ENCODE measurements around the gene LASP1. TPM values are rescaled to one million over a fixed set of nuclear protein-coding genes. Genes with fewer than 3 reads are reported as not detected.
"Not testable (repeated sequence)": the region's sequence is repeated elsewhere in the genome, so short reads cannot be mapped to it uniquely, and the experiment has no call there.

LASP1 gene
- total RNA-seq, 4 donors from 2014 or later, result 10.7 to 24.1 (median 20.5) TPM

DNA sequence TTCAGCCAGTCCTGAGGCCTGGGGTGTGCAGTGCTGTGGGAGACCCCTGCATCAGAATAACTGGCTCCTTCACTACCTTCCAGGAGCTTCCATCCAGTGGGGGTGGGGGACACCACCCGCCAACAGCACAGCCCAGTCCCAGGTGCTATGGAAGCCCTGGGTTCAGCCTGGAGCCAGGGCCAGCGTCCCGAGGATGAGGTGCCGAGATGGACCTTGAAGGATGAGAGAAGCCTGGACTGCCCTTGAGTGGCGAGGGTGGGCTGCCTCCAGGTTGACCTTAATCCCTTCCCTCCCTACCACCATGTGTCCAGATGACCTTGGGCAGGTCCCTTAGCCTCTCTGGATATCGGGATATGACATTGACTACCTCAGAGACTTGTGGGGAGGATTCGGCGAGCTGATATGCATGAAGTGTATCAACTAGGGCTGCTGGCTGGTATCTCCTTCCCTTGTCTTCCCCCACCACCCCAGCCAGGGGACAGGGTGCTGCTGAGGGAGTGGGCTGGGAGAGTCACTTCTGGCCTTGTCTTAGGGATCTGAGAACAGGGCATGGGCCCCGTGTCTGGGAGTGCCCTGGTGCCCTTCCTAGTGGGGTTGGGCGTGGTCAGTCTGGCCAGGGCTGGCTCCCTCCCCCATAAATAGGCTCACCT is 41.3 kb downstream of the LASP1 start:
- no peaks in the 10 kb centered on the region for H3K9me3 ChIP-seq
- H3K27me3 ChIP-seq, result no peaks in the 10 kb centered on the region
- peaks cover 0 to 15% of the 10 kb centered on the region in 2 donors for H3K36me3 ChIP-seq
- in situ Hi-C loops (cut with MboI; ENCODE audit: low sequenced_read_pairs in 4 of 4) (no loop called here), intact Hi-C loops (cut with DNase I; ENCODE audit: low total_unique reads) (no loop called here)
- no peak for TF ChIP-seq POLR2A (IDR thresholded peaks at IDR 0.05)
- TF ChIP-seq, protein P1, sequence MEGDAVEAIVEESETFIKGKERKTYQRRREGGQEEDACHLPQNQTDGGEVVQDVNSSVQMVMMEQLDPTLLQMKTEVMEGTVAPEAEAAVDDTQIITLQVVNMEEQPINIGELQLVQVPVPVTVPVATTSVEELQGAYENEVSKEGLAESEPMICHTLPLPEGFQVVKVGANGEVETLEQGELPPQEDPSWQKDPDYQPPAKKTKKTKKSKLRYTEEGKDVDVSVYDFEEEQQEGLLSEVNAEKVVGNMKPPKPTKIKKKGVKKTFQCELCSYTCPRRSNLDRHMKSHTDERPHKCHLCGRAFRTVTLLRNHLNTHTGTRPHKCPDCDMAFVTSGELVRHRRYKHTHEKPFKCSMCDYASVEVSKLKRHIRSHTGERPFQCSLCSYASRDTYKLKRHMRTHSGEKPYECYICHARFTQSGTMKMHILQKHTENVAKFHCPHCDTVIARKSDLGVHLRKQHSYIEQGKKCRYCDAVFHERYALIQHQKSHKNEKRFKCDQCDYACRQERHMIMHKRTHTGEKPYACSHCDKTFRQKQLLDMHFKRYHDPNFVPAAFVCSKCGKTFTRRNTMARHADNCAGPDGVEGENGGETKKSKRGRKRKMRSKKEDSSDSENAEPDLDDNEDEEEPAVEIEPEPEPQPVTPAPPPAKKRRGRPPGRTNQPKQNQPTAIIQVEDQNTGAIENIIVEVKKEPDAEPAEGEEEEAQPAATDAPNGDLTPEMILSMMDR (IDR thresholded peaks at IDR 0.05 in 4 of 5, conservative IDR thresholded peaks at IDR 0.05 in 1 of 5), result no peak
- no peak for ATAC-seq
- H3K4me3 ChIP-seq, result no peak overlapping the region
- DNase-seq, result no peak
- peak overlapping the region; percentile 39 to 68 (median 63) for H3K27ac ChIP-seq
- H3K4me1 ChIP-seq, result peaks cover 36 to 41% of the 10 kb centered on the region in 2 donors

DNA sequence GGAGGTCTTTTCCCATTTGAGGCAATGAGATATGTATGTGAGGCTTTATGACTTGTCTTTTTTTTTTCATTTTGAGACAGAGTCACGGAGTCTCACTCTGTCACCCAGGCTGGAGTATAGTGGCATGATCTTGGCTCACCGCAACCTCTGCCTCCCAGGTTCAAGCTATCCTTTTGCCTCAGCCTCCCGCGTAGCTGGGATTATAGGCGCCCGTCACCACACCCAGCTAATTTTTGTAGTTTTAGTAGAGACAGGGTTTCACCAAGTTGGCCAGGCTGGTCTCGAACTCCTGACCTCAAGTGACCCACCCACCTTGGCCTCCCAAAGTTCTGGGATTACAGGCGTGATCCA is 41.8 kb downstream of the LASP1 start:
- H3K27ac ChIP-seq, result peak overlapping the region; percentile 39 to 68 (median 63)
- H3K9me3 ChIP-seq; ATAC-seq; H3K4me3 ChIP-seq; intact Hi-C loops (cut with DNase I; ENCODE audit: low total_unique reads); in situ Hi-C loops (cut with MboI; ENCODE audit: low sequenced_read_pairs in 4 of 4); DNase-seq; H3K27me3 ChIP-seq: not testable (repeated sequence)
- peaks cover 34 to 36% of the 10 kb centered on the region in 2 donors for H3K4me1 ChIP-seq
- H3K36me3 ChIP-seq, result peaks cover 0 to 15% of the 10 kb centered on the region in 2 donors

DNA sequence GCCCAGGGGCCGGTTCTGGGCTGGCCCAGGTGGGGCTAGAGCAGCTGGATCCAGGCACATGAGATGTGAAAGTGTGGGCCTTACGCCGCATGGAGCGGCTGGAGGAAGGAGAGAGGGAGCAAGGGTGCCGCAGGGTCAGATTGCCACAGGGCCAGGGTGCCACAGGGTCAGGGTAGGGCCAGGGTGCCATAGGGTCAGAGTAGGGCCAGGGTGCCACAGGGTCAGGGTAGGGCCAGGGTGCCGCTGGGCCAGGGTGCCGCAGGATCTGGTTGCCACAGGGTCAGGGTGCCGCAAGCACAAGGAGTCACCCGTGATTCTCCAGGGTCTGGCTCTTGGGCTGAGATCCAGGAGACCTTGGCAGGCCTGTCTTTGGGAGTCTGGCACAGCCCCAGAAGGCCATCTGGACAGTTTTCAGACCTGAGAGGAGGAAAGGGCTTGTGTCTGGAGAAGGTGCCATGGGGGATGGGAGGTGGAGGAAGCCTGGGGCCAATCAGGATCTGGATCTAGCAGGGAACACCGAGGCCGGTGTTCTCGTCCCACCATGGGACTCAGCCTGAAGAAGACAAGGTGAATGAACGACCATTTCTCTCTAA is 42.5 kb downstream of the LASP1 start:
- H3K36me3 ChIP-seq, result peaks cover 0 to 15% of the 10 kb centered on the region in 2 donors
- peak; percentile 34 to 45 for ATAC-seq
- intact Hi-C loops (cut with DNase I; ENCODE audit: low total_unique reads), result no loop called here
- no peaks in the 10 kb centered on the region for H3K9me3 ChIP-seq
- TF ChIP-seq POLR2A (IDR thresholded peaks at IDR 0.05), result no peak
- TF ChIP-seq, protein P1 (IDR thresholded peaks at IDR 0.05 in 4 of 5, conservative IDR thresholded peaks at IDR 0.05 in 1 of 5), result no peak
- peaks cover 28 to 29% of the 10 kb centered on the region in 2 donors for H3K4me1 ChIP-seq
- in situ Hi-C loops (cut with MboI; ENCODE audit: low sequenced_read_pairs in 4 of 4), result no loop called here
- DNase-seq, result no peak
- H3K4me3 ChIP-seq, result no peak overlapping the region
- no peaks in the 10 kb centered on the region for H3K27me3 ChIP-seq
- peak overlapping the region; percentile 39 to 68 (median 63) for H3K27ac ChIP-seq

DNA sequence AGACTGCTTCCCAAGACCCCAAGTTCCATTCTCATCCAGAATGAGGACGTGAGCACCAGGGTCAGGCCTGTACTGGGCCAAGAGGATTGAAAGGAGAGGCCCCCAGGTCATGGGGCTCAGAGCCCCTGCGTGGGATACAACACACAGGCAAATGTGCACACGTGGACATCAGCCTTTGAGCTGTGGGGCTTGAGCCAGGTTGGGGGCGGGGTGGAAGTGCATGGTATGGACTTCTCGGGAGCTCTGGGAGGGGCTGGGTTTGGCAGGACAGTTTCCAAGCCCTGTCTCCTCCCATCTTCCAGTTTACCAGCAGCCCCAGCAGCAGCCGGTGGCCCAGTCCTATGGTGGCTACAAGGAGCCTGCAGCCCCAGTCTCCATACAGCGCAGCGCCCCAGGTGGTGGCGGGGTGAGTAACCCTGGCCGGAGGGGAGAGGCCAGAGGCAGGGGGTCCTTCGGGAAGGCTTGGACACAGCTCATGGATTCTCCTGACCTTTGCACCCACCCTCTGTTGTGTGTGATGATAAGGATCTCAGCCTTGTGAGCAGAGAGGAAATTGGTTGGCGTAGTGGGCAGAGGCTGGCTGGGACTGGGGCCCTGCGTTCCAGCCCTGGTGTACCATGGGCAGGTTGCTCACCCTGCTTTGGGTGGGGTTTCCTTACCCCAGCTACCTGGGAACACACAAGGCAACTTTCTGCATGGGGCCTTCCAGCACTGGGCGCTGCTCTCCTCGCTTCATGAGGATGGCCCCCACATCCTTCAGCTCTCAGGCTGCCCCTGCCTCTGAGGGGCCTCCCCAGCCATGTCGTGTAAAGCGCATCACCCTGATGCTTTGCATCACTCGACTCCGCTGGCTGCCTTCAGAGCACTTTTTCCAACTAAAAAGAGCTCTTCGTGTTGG is 45.1 kb downstream of the LASP1 start:
- Histone ChIP-seq H3K4me3 (no peak overlapping the region), H3K4me1 (peaks cover 16 to 29% of the 10 kb centered on the region in 2 donors), H3K27me3 (no peaks in the 10 kb centered on the region), H3K27ac (peak overlapping the region in 1 of 4 donors; percentile 22), H3K9me3 (no peaks in the 10 kb centered on the region), H3K36me3 (peaks cover 0 to 26% of the 10 kb centered on the region in 2 donors)
- intact Hi-C loops (cut with DNase I; ENCODE audit: low total_unique reads), result no loop called here
- DNase-seq (no peak), ATAC-seq (no peak)
- in situ Hi-C loops (cut with MboI; ENCODE audit: low sequenced_read_pairs in 4 of 4), result no loop called here
- TF ChIP-seq, protein P1 (IDR thresholded peaks at IDR 0.05 in 4 of 5, conservative IDR thresholded peaks at IDR 0.05 in 1 of 5), result no peak
- TF ChIP-seq POLR2A (IDR thresholded peaks at IDR 0.05), result no peak

DNA sequence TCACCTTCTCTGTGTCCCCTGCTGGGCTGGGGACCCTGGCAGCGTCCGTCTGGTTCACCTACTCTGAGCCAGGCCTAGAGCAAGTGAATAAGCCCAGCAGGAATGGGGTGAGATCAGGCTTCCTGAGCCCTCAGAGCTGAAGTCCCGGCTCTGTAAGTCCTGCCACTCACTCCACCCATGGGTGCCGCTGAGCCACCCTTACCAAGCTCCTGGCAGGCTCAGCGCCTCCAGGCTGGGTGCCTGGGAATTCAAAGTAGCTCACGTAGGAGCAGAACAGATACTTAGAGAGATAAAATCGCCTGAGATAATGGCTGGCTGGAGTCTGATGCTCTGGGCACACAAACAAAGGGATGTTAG is 45.8 kb downstream of the LASP1 start:
- no peaks in the 10 kb centered on the region for H3K9me3 ChIP-seq
- in situ Hi-C loops (cut with MboI; ENCODE audit: low sequenced_read_pairs in 4 of 4) (no loop called here), intact Hi-C loops (cut with DNase I; ENCODE audit: low total_unique reads) (no loop called here)
- TF ChIP-seq, protein P1 (IDR thresholded peaks at IDR 0.05 in 4 of 5, conservative IDR thresholded peaks at IDR 0.05 in 1 of 5), result no peak
- TF ChIP-seq POLR2A (IDR thresholded peaks at IDR 0.05), result no peak
- no peaks in the 10 kb centered on the region for H3K27me3 ChIP-seq
- H3K4me3 ChIP-seq, result no peak overlapping the region
- ATAC-seq (no peak), DNase-seq (no peak)
- peaks cover 0 to 26% of the 10 kb centered on the region in 2 donors for H3K36me3 ChIP-seq
- peaks cover 22 to 35% of the 10 kb centered on the region in 2 donors for H3K4me1 ChIP-seq
- peak overlapping the region in 1 of 4 donors; percentile 23 for H3K27ac ChIP-seq
